SKM-1 (cell line): ENCODE data around the gene CDK16.
"Not testable (repeated sequence)": the region's sequence is repeated elsewhere in the genome, so short reads cannot be mapped to it uniquely, and the experiment has no call there.

Experiments
- DNase-seq: peaks from one replicate; lab custom pipeline; 2025; ENCODE audit not compliant: unreplicated experiment; lab: John Stamatoyannopoulos, UW

Gene CDK16

DNA sequence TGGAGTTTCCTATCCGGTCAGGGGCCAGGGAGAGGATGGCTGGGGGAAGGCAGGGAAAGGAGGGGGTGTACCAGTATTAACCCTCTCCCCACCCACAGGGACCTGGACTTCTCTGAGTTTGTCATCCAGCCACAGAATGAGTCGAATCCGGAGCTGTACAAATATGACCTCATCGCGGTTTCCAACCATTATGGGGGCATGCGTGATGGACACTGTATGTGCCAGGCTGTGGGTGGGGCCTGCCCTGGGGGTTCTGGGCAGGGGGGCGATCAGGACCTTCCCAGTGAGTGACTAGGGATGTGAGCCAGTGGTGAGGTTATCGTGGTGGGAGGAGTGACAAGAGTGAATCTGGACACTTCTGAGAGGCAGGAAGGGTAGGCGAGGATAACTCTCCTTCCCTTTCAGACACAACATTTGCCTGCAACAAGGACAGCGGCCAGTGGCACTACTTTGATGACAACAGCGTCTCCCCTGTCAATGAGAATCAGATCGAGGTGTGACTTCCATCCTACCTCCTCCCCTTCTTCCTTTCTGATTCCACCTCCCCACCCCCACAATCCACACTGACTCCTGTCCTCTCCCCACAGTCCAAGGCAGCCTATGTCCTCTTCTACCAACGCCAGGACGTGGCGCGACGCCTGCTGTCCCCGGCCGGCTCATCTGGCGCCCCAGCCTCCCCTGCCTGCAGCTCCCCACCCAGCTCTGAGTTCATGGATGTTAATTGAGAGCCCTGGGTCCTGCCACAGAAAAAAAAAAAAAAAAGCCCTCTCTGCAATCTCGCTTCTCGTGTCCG, 28.9 kb downstream of the CDK16 start:
- DNase-seq: no peak

GRCh38 chrX:47247999-47248320, 29.5 kb downstream of the CDK16 start:
- no peak for DNase-seq

DNA sequence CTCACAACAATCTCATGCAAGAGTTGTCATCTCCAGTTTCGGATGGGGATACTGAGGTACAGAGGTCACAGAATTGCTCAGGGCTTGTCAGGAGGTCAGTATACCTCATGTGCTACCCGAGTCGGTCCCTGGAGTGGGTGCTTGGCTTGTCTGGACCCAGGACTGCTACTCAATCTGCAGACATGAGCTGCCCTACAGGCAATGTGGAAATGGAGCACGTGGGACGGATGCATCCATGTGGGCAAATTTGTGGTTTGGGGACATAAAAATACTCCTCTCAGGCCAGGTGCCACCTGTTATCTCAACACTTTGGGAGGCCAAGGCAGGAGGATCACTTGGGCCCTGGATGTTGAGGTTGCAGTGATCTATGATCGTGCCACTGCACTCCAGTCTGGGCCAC, 30.1 kb downstream of the CDK16 start:
- no peak for DNase-seq

DNA sequence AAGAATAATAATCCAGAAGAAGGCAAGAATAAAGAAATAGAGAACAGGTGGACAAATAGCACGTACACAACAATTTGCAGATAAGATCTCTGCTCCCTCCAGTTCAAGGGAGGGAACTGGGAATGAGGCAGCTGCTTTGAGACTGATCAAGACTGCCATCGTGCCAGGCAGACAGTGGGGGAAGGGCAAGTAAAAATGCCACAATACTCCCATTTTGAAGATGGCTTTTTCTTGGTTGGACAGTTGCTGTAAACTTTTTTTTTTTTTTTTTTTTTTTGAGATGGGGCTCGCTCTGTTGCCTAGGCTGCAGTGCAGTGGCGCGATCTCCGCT, 31.5 kb downstream of the CDK16 start:
- DNase-seq: no peak

GRCh38 chrX:47257620-47258019, 39.1 kb downstream of the CDK16 start:
- not testable (repeated sequence) for DNase-seq

DNA sequence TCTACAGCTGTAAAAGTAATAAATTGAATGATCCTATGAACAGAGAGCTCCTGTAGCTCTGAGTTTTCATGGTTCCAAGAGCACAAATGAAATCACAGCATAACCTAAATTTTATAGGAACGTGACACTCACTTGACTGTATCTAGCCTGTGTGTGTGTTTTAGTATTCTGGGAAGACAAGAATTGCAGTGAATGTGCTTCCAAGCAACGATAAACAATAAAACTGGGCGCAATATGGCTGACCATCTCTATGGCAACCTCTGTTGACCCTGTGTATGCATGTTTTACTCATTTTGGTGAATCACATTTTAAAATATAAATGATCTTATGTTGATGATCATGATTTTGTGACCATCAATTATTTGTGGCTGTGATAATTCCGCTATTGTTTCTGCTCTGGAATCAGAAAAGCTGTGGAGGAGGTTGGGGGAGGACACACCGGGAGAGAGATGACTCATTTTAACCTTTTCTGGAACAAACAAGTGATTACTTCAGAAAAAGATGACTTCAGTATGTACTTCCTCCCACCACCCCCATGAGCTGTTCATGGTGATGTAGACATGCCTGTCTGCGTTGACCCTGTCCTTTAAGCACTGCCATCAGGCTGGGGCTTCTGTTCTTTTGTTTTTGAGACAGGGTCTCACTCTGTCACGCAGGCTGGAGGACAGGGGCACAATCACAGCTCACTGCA, 46.1 kb downstream of the CDK16 start:
- peak; percentile 3 for DNase-seq

GRCh38 chrX:47266643-47267042, 48.2 kb downstream of the CDK16 start:
- no peak for DNase-seq

DNA sequence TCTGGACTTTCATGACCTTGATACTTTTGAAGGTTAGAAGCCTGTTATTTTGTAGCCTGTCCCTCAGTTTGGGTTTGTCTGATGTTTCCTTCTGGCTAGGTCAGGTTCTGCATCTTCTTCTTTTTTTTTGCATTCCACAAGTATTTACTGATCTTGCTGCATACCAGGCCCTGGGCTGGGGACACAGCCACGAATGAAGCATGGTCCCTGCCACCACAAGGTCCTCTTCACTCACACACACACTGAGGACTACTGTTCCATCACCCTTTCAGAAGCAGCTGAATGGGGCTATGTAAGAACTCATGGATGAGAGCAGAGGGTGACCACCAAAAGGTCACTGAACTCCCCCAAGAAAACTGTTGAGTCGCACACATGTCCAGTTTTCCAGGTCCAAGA, 53.5 kb downstream of the CDK16 start:
- DNase-seq: no peak

DNA sequence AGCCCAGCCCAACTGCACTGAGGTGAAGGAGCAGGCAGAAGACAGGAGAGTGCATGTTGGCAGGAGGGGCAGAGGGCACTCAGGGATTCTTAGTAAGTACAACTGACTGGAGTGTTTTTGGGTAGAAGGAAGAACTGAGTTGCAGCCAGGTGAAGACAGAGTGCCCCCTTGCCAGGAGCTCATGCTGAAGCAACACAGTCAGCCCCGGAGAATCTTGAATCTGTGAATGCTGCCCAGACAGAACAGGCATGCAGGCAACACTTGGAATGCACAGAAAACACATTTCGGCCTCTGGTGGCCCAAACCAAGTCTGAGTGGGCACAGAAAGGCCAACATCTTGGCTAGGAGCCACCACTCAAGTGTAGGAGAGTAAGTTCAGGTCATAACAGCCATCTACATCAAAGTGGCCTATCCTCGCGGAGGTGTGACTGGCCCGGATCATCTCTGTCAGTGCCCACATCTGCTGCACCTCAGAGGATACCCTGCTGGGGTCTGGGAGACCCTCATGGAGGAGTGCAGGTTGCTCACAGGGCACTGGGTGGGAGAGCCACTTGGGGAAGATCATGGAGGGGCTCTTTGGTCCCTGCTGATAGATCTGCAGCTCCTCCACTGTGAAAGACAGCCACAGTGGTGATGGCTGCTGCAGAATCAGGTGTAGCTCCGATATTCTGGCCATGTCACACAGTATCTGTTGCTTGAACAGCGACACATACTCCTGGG, 54.7 kb downstream of the CDK16 start:
- DNase-seq: no peak

DNA sequence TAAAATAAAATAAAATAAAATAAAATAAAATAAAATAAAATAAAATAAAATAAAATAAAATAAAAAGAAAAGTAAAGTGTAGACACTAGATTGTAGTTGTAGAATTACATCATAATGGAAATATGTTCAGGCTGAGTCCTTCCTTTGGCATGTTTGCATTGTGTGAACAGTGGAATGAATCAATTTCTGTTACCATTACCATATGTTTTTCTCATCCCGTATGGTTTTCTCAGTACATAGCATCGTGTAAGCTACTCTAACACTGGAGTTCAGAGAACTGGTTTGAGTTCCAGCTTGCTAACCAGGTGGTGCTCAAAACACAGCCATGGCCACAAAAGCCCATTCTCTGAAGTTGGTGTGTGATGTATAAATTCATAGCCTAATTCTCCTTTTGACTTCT, 60.2 kb downstream of the CDK16 start:
- no peak for DNase-seq
